ENCODE data around the gene CEP70.

GRCh38 chr3:138450181-138450580, 143.9 kb downstream of the CEP70 start:
- no peak for TF ChIP-seq CTCF (IDR thresholded peaks at IDR 0.05; ENCODE audit: insufficient read depth, low read depth, low read length)
- TF ChIP-seq EZH2 (IDR thresholded peaks at IDR 0.05; ENCODE audit: insufficient read depth, low read length): no peak
